K562 (cell line): ENCODE measurements around the gene DOK7. TPM values are rescaled to one million over a fixed set of nuclear protein-coding genes. Genes with fewer than 3 reads are reported as not detected.

Experiments used
- ATAC-seq: fragments of 200-7000 bp; cut with Tn5 transposase; 3 replicates; pipeline ENCODE4 v1.9.1; 2020; ENCODE audit warnings: moderate library complexity
- BruUV-seq: library from RNA; stranded (reverse); fragments of 400-500 nt; replicated peaks from 2 replicates; lab custom pipeline; 2021; lab: Mats Ljungman, UMichigan
- CTCF ChIA-PET: fragments of 300-600 bp; formaldehyde crosslinking; extraction: SDS; loops from one replicate; lab custom pipeline; 2021; ENCODE audit warnings: low intra/inter-chr PET ratio; lab: Yijun Ruan, JAX
- POLR2A ChIA-PET: fragments of 300-600, 350-650 bp; sonication (Branson Sonifier 250); formaldehyde crosslinking; extraction: SDS; loops from one replicate; lab custom pipeline; 2021; ENCODE audit warnings: antibody characterized with exemption, inconsistent platforms; lab: Yijun Ruan, JAX
- DNase-seq, 4 experiments: peaks; one replicate each; pipeline versions ENCODE4 v3.0.0 to v3.0.0-alpha.2; 2011 to 2018; ENCODE audit warnings: low spot score in 3 of 4, mixed read lengths in 3 of 4; ENCODE audit errors: extremely low read depth in 1 of 4
- FAIRE-seq: peaks from 2 replicates; lab custom pipeline; 2011; peaks lifted over from hg19 to GRCh38; lab: Jason Lieb, UNC
- H2AFZ ChIP-seq: 2 replicates; pipeline ENCODE4 v1.6.0; 2011; ENCODE audit warnings: low read depth, low read length, control low read depth, inconsistent platforms
- H3K27ac ChIP-seq: fragments of 200-600 bp; 3 replicates; pipeline ENCODE4 v1.8.0; 2011; ENCODE audit warnings: low read depth, mild to moderate bottlenecking, control low read depth, inconsistent platforms, low read length, moderate library complexity, mixed read lengths; ENCODE audit errors: extremely low read depth
- H3K27me3 ChIP-seq, 2 experiments: fragments of 300-600 bp in 1 of 2; 2 replicates in 1 of 2; 3 replicates in 1 of 2; pipeline versions ENCODE4 v1.6.0 to v1.8.0; 2011; ENCODE audit warnings: inconsistent platforms in 2 of 2, low read length in 2 of 2, mild to moderate bottlenecking in 1 of 2, mixed read lengths in 1 of 2, moderate library complexity in 1 of 2; ENCODE audit not compliant: control insufficient read depth in 2 of 2, insufficient read depth in 2 of 2
- H3K36me3 ChIP-seq: fragments of 300-600 bp; 3 replicates; pipeline ENCODE4 v1.8.0; 2011; ENCODE audit warnings: mild to moderate bottlenecking, low read length, inconsistent platforms; ENCODE audit not compliant: control insufficient read depth, insufficient read depth
- H3K4me1 ChIP-seq, 2 experiments: fragments of 200-600 bp in 1 of 2; replicated peaks in 1 of 2; 2 replicates in 1 of 2; 3 replicates in 1 of 2; pipeline versions ENCODE4 v1.5.1 to v1.8.0; 2011; ENCODE audit warnings: inconsistent platforms in 2 of 2, low read length in 2 of 2, mild to moderate bottlenecking in 1 of 2, mixed read lengths in 1 of 2, moderate library complexity in 1 of 2; ENCODE audit not compliant: control insufficient read depth in 2 of 2, insufficient read depth in 2 of 2
- H3K4me2 ChIP-seq: 2 replicates; pipeline ENCODE4 v1.6.1; 2011; ENCODE audit warnings: low read length, control low read depth, inconsistent platforms, mixed read lengths; ENCODE audit not compliant: insufficient read depth
- H3K4me3 ChIP-seq: fragments of 200-600 bp; sonication (generic), shearing (Covaris generic); 2 replicates; pipeline ENCODE4 v1.5.1; 2016; ENCODE audit warnings: control low read depth, inconsistent platforms
- H3K79me2 ChIP-seq: fragments of 200-600 bp; 3 replicates; pipeline ENCODE4 v1.8.0; 2011; ENCODE audit warnings: low read length, inconsistent platforms; ENCODE audit not compliant: control insufficient read depth, insufficient read depth
- H3K9ac ChIP-seq, 2 experiments: 2 replicates each; pipeline versions ENCODE4 v1.6.0 to v1.6.1; 2011; ENCODE audit warnings: low read depth in 2 of 2, low read length in 2 of 2, control low read depth in 1 of 2, inconsistent platforms in 1 of 2, mild to moderate bottlenecking in 1 of 2, mixed read lengths in 1 of 2; ENCODE audit not compliant: insufficient read depth in 1 of 2
- H3K9me1 ChIP-seq: one replicate; pipeline ENCODE4 v1.6.0; 2011; ENCODE audit warnings: inconsistent platforms, mild to moderate bottlenecking, low read length, moderate library complexity; ENCODE audit not compliant: control insufficient read depth, insufficient read depth
- H3K9me3 ChIP-seq: replicated peaks from 2 replicates; pipeline ENCODE4 v1.5.1; 2011; ENCODE audit warnings: low read depth, low read length, inconsistent platforms; ENCODE audit not compliant: control insufficient read depth, insufficient read depth
- H4K20me1 ChIP-seq: replicated peaks from 2 replicates; pipeline ENCODE4 v1.6.1; 2011; ENCODE audit warnings: low read length, inconsistent platforms, mixed read lengths; ENCODE audit not compliant: control insufficient read depth, insufficient read depth
- HDAC8 ChIP-seq: fragments of 450-650 bp; IDR thresholded peaks from 2 replicates; pipeline ENCODE4 v1.6.1; 2016; ENCODE audit warnings: mild to moderate bottlenecking, missing genetic modification characterization, moderate library complexity, missing compliant biosample characterization
- HEY1 ChIP-seq: fragments of 250-450 bp; sonication (Bioruptor Pico); IDR thresholded peaks from 2 replicates; pipeline ENCODE4 v1.5.0; 2020; ENCODE audit warnings: mild to moderate bottlenecking, moderate library complexity, borderline replicate concordance
- HNRNPK ChIP-seq: fragments of 200-400 bp; formaldehyde crosslinking; IDR thresholded peaks from one replicate; pipeline ENCODE4 v1.6.1; 2018; ENCODE audit warnings: mild to moderate bottlenecking, low read depth, low read length; ENCODE audit not compliant: poor library complexity, severe bottlenecking
- POLR2B ChIP-seq: fragments of 450-650 bp; IDR thresholded peaks from 2 replicates; pipeline ENCODE4 v1.6.1; 2018; ENCODE audit warnings: low read depth; ENCODE audit not compliant: partially characterized antibody
- SIN3B ChIP-seq: fragments of 450-650 bp; IDR thresholded peaks from 2 replicates; pipeline ENCODE4 v1.6.1; 2017; ENCODE audit warnings: low read depth, mild to moderate bottlenecking, moderate library complexity
- THRB ChIP-seq: fragments of 450-650 bp; formaldehyde crosslinking; conservative IDR thresholded peaks from 2 replicates; pipeline ENCODE4 v1.4.0; 2022; ENCODE audit warnings: mild to moderate bottlenecking, missing genetic modification characterization
- ZNF512 ChIP-seq: IDR thresholded peaks from 2 replicates; pipeline ENCODE4 v1.6.1; 2016; ENCODE audit warnings: missing genetic modification characterization, missing compliant biosample characterization
- WGBS: fragments of 100-300 bp; shearing (Covaris generic); methylation state at CpG from one replicate; pipeline ENCODE4 v1.1.6; 2016; ENCODE audit warnings: low coverage, mixed read lengths; ENCODE audit not compliant: insufficient coverage; ENCODE audit errors: missing lambda C conversion rate; 5-methylcytosine and 5-hydroxymethylcytosine counted together
- in situ Hi-C: fragments of 300-500 bp; cut with MboI; formaldehyde crosslinking; loops from 4 replicates; pipeline ENCODE4 v1.15.0; 2018; ENCODE audit warnings: inconsistent platforms, mixed read lengths
- intact Hi-C: fragments of 100-400 bp; cut with micrococcal nuclease; formaldehyde crosslinking; loops from 2 replicates; pipeline ENCODE4 v1.14.2; 2022
- polyA plus RNA-seq, 8 experiments: library from polyadenylated mRNA; depleted of rRNA in 4 of 8; stranded (reverse) in 5 of 8; unstranded in 3 of 8; fragments of >200 nt; fragmentation: Nextera tagmentation in 2 of 8; fragmentation: Illumina TruSeq in 1 of 8; extraction: Ambion mirVana in 2 of 8; extraction: Trizol in 1 of 8; gene quantifications; 2 replicates each; pipeline versions ENCODE4 v1.2.1 to v1.2.3, GENCODE V29; 2011 to 2014; ENCODE audit warnings: inconsistent platforms in 1 of 8, missing spikeins in 1 of 8
- total RNA-seq, 7 experiments: library from RNA; depleted of rRNA in 6 of 7; stranded (reverse); fragments of >200 nt in 6 of 7; fragmentation: Illumina TruSeq in 2 of 7; extraction: Trizol in 2 of 7; gene quantifications; 2 replicates each; pipeline versions ENCODE4 v1.2.1 to v1.2.3, GENCODE V29; 2011 to 2021; ENCODE audit warnings: low replicate concordance in 1 of 7

Gene DOK7
- total and polyA plus RNA-seq, 9 of the 15 experiments (the other 6 are each of a cell fraction or from before 2014, with no cell fraction given): not detected

- TF ChIP-seq ZNF512 (tag): no peak
- no peak for TF ChIP-seq THRB (CRISPR knock-in tag)
- no peak for TF ChIP-seq HNRNPK
- no peak for TF ChIP-seq SIN3B
- TF ChIP-seq POLR2B: no peak
- TF ChIP-seq HEY1: no peak
- TF ChIP-seq HDAC8: no peak
- TF ChIP-seq, all 486 proteins: peak for 0
- H3K4me2 ChIP-seq: no peak overlapping the region
- H3K9ac ChIP-seq: no peak overlapping the region
- 10% methylated on average over 7 of the region's 12 CpGs for WGBS
- H3K79me2 ChIP-seq: no peaks in the 10 kb centered on the region
- H3K9me1 ChIP-seq: no peaks in the 10 kb centered on the region
- H2AFZ ChIP-seq: no peak overlapping the region
- BruUV-seq: no TSS peak
- ATAC-seq: no peak
- FAIRE-seq: no peak
- POLR2A ChIA-PET: interaction anchor here (0.6 to 0.7 kb wide), 2 partner anchors 23 to 24 kb away, joined by 3 read pairs; no protein-coding TSS in a partner anchor
- intact Hi-C loops: no loop called here
- H3K27ac ChIP-seq: no peak overlapping the region
- no peaks in the 10 kb centered on the region for H3K9me3 ChIP-seq
- H3K27me3 ChIP-seq: peaks cover 0 to 26% of the 10 kb centered on the region in 2 experiments; a peak in 2 of 5 replicates
- H3K36me3 ChIP-seq: no peaks in the 10 kb centered on the region
- H3K4me1 ChIP-seq: peaks cover 0 to 16% of the 10 kb centered on the region in 2 experiments; a peak in 1 of 5 replicates
- peaks cover 8% of the 10 kb centered on the region; the same call in 1 of the 2 replicates for H4K20me1 ChIP-seq
- in situ Hi-C loops: no loop called here
- no peak overlapping the region for H3K4me3 ChIP-seq
- DNase-seq: no peak
- CTCF ChIA-PET: no interaction called here
Observed at GRCh38 chr4:3420606-3420955, 42.5 kb upstream of the DOK7 start.
